Measurements from ENCODE around the gene SIK2. TPM values are rescaled to one million over a fixed set of nuclear protein-coding genes. Genes with fewer than 3 reads are reported as not detected.
A peak's percentile ranks its signal among the peaks of the same experiment; 100 is the strongest.

The SIK2 gene
- total RNA-seq, 1 donor from 2014 or later: 43.0 TPM

DNA sequence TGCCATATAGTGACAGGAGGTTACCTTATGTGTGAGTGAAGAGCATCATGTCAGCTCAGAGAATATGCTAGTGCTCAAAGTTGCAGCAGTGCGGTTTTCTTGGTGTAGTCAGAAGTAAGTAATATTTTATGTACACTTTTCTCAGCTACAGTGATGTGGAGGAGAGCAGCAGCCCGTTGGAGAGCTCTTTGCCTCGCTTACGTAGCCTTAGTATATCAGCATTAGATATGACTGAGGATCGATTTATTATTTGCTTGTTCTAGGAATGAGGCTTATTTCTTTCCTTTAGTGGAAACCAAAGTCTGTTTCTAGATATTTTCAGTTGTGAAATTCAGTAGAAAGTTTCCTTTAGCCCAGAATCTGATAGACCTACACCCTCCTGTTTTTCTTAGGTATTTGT, 100.4 kb downstream of the SIK2 start:
- no peak overlapping the region for H3K4me3 Mint-ChIP-seq (ENCODE audit: low read depth)
- H3K27me3 Mint-ChIP-seq: no peaks in the 10 kb centered on the region
- H3K36me3 Mint-ChIP-seq (ENCODE audit: insufficient read depth): peaks cover 35% of the 10 kb centered on the region
- no peak overlapping the region for H3K27ac Mint-ChIP-seq
- DNase-seq (ENCODE audit: low spot score, unreplicated experiment): no peak
- H3K9me3 Mint-ChIP-seq (ENCODE audit: low read depth): no peaks in the 10 kb centered on the region
- no peak for TF ChIP-seq CTCF (IDR thresholded peaks at IDR 0.05; ENCODE audit: unreplicated experiment)
- H3K4me1 Mint-ChIP-seq (ENCODE audit: low read depth): peaks cover 23% of the 10 kb centered on the region

DNA sequence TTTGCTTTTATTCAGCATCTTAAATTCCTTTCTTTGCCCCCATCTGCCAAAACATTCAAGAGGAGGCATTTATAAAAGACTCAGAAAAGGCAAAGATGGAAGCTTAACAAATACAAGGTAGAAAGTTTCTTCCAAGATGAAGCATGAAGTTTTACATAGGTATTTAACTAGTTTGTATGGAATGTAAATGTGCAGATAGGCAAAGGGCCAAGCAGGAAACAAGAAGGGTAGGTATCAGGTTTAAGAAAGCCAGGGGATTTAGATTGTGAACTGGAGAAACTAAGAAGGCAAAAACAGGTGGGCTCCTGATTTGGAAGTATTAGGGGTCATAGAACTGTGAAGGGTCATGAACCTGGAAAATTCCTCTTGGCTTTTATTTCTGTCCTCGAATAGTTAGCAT, 101.3 kb downstream of the SIK2 start:
- Mint-ChIP-seq H3K27ac (no peak overlapping the region), H3K27me3 (no peaks in the 10 kb centered on the region), H3K36me3 (ENCODE audit: insufficient read depth) (peaks cover 36% of the 10 kb centered on the region), H3K4me3 (ENCODE audit: low read depth) (no peak overlapping the region), H3K4me1 (ENCODE audit: low read depth) (peaks cover 22% of the 10 kb centered on the region), H3K9me3 (ENCODE audit: low read depth) (no peaks in the 10 kb centered on the region)
- TF ChIP-seq CTCF (IDR thresholded peaks at IDR 0.05; ENCODE audit: unreplicated experiment): no peak
- DNase-seq (ENCODE audit: low spot score, unreplicated experiment): no peak

GRCh38 chr11:111707039-111707690, 104.9 kb downstream of the SIK2 start:
- peaks cover 46% of the 10 kb centered on the region for H3K36me3 Mint-ChIP-seq (ENCODE audit: insufficient read depth)
- no peak for TF ChIP-seq CTCF (IDR thresholded peaks at IDR 0.05; ENCODE audit: unreplicated experiment)
- peak overlapping the region; percentile 39 for H3K27ac Mint-ChIP-seq
- no peaks in the 10 kb centered on the region for H3K27me3 Mint-ChIP-seq
- no peak overlapping the region for H3K4me3 Mint-ChIP-seq (ENCODE audit: low read depth)
- no peaks in the 10 kb centered on the region for H3K9me3 Mint-ChIP-seq (ENCODE audit: low read depth)
- no peak for DNase-seq (ENCODE audit: low spot score, unreplicated experiment)
- H3K4me1 Mint-ChIP-seq (ENCODE audit: low read depth): peaks cover 22% of the 10 kb centered on the region

DNA sequence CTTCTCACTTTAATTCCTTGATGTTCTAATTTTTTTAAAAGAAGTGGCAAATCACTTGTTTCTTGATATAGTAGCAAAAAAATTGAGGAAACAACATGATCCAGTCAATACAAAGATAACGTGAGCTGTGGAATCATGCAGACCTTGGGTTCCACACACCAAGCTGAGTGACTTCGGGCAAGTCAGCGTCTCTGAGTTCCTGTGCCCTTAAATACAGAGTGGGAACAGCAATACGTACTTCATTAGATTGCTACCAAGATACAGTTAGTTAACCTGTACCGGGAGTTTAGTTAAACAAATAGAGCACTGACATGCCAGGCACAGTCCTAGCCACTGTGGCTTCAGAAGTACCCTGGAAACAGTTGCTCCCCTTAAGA, 105.4 kb downstream of the SIK2 start:
- DNase-seq (ENCODE audit: low spot score, unreplicated experiment): no peak
- peaks cover 49% of the 10 kb centered on the region for H3K36me3 Mint-ChIP-seq (ENCODE audit: insufficient read depth)
- H3K27me3 Mint-ChIP-seq: no peaks in the 10 kb centered on the region
- no peaks in the 10 kb centered on the region for H3K9me3 Mint-ChIP-seq (ENCODE audit: low read depth)
- H3K4me1 Mint-ChIP-seq (ENCODE audit: low read depth): peaks cover 22% of the 10 kb centered on the region
- no peak overlapping the region for H3K27ac Mint-ChIP-seq
- H3K4me3 Mint-ChIP-seq (ENCODE audit: low read depth): no peak overlapping the region
- TF ChIP-seq CTCF (IDR thresholded peaks at IDR 0.05; ENCODE audit: unreplicated experiment): no peak

GRCh38 chr11:111714522-111714921, 112.3 kb downstream of the SIK2 start:
- H3K36me3 Mint-ChIP-seq (ENCODE audit: insufficient read depth): peaks cover 35% of the 10 kb centered on the region
- no peaks in the 10 kb centered on the region for H3K9me3 Mint-ChIP-seq (ENCODE audit: low read depth)
- TF ChIP-seq CTCF (IDR thresholded peaks at IDR 0.05; ENCODE audit: unreplicated experiment): no peak
- peaks cover 18% of the 10 kb centered on the region for H3K4me1 Mint-ChIP-seq (ENCODE audit: low read depth)
- H3K27me3 Mint-ChIP-seq: no peaks in the 10 kb centered on the region
- DNase-seq (ENCODE audit: low spot score, unreplicated experiment): no peak
- H3K4me3 Mint-ChIP-seq (ENCODE audit: low read depth): no peak overlapping the region
- H3K27ac Mint-ChIP-seq: no peak overlapping the region

All from progenitor cell of endocrine pancreas (in vitro differentiated cells).